GM19025 (cell line): Measurements from ENCODE around the gene PYGM.

Experiments used
- ATAC-seq: cut with Tn5 transposase; IDR thresholded peaks from one replicate; pipeline ENCODE4 v1.9.1; 2021; ENCODE audit warnings: mild to moderate bottlenecking, low read depth, moderate library complexity; ENCODE audit not compliant: unreplicated experiment

Gene PYGM

DNA sequence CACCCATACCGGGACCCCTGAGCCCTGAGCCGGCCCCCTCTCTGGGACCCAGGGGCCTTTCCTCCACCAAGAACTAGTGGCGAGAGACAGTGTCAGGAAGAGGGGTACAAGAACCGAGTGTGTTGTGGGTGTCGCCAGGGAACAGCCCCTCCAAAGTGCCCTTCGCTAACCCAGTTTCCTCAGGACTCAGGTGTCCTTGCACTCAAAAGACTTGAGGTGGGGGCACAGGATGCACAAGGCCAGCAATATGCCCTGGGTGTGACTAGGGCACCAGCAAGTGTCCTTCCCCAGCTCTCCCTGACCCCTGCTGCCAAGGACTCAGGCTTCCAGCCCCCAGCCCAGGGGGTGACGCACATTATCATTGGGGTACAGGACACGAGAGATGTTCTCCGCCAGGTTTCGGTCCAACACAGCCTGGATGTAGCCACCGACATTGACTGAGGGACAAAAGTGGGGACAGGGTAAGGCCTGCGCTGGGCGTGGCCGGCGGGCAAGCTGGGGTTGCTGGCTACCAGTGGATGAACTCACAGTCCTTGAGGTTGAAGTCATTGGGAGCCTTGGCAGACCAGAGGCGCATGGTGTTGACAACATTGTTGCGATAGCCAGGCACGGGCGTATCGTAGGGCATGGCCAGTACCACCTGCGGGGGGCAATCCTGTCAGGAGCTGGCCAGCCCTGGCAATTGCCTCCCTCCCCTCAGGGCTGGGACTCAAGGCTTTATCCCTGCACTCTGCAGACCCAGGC lies 4.7 kb downstream of the PYGM start:
- no peak for ATAC-seq

- ATAC-seq = no peak
Measured at GRCh38 chr11:64754124-64754918, 5.5 kb downstream of the PYGM start.

- ATAC-seq = no peak
Measured at GRCh38 chr11:64753380-64754123, 6.2 kb downstream of the PYGM start.

- ATAC-seq = no peak
Measured at GRCh38 chr11:64753019-64753379, 6.8 kb downstream of the PYGM start.

DNA sequence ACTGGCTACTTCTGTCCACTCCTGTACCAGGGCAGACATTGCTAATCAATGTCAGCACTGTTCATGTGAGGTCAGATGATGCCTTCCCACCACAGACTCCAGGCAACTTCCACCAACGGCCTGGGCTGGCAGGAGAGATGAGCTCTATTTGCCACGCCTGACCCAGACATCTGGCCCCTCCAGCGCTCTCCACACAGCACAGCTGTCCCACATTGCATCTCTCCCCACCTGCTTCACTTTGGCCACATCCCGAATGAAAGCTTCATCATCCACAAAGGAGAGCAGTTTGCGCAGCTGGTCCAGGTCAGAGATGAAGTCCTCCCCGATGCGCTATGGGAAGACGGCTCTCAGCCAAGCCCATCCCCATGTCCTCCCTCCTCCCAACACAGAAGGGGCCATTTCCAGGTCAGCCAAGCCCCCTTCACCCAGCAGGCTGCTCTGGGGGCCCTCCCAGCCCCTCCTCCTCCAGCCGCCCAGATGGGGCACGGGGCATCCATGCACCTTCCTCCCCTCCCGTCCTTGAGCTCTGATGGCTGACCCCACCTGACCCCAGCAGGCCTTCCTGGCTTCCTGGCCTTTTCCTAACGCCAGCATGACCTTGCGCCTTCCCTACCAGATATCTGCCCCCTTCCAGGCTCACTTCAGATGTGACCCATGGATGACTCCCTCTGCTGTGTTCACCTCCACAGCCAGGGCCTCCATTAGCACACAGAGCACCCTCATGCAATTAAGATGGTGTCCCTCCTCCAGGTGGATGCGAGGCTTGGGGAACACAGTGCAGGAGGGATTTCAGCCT lies 7.4 kb downstream of the PYGM start:
- ATAC-seq = no peak

GRCh38 chr11:64751580-64751979 lies 8.2 kb downstream of the PYGM start:
- ATAC-seq = no peak

GRCh38 chr11:64751136-64751535 lies 8.6 kb downstream of the PYGM start:
- ATAC-seq = no peak

DNA sequence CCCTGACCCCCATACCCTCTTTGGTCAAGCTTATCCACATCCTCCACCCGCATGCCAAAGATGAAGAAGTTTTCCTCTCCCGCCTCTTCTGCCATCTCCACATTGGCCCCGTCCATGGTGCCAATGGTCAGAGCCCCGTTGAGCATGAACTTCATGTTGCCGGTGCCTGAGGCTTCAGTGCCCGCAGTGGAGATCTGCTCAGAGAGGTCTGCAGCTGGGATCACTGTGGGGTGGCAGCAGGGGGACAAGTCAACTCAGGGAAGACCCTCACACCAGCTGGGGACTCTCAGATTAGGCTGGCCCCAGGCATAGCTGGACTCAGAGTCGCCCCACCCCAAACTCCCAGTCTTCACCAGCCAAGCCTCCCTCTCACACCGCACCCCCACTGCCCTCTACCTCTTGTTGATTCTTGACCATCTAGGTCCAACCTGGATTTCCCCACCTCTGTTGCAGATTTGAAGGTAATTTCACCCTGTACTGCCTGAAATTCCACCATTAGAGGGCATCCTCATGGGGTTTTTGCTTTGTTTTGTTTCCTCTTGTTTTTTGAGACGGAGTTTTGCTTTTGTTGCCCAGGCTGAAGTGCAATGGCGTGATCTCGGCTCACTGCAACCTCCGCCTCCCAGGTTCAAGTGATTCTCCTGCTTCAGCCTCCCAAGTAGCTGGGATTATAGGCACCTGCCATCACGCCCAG lies 9.3 kb downstream of the PYGM start:
- ATAC-seq = no peak

- ATAC-seq = no peak
Measured at GRCh38 chr11:64747961-64748665, 11.7 kb downstream of the PYGM start.

GRCh38 chr11:64746486-64746885 lies 13.3 kb downstream of the PYGM start:
- ATAC-seq = no peak

- ATAC-seq = no peak
Measured at GRCh38 chr11:64745521-64746328, 14.0 kb downstream of the PYGM start.

- no peak for ATAC-seq
Measured at GRCh38 chr11:64745189-64745520, 14.6 kb downstream of the PYGM start.

DNA sequence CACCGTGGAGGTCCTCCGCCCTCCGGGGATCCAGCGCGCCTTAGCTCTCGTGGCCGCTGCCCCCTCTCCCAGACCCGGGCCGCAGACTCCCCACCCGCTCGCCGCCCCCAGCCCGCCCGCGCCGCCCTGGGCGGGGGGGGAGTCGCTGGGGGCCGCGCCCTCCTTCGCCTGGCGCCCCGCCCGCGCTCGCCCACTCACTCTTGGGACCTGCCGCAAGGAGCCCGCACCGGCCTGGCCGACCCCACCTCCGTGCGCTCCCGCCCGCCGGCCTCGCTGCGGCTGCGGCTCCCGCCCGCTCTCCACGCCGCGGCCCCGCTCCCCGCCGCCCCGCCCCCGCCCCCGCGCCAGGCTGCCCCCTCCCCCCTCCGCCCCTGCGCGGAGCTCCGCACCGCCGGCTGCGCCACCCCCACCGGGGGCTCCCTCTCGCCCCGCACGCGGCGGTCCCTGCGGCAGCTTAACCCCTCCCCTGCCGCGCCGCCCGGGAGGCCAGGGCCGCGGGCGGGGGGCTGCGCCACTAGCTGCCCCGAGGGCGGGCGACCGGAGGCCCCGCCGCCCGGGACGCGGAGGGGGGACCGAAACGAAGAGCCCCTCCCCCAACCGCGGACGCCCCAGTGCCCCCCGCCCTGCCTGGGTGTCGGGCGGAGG lies 15.1 kb downstream of the PYGM start:
- ATAC-seq = no peak

DNA sequence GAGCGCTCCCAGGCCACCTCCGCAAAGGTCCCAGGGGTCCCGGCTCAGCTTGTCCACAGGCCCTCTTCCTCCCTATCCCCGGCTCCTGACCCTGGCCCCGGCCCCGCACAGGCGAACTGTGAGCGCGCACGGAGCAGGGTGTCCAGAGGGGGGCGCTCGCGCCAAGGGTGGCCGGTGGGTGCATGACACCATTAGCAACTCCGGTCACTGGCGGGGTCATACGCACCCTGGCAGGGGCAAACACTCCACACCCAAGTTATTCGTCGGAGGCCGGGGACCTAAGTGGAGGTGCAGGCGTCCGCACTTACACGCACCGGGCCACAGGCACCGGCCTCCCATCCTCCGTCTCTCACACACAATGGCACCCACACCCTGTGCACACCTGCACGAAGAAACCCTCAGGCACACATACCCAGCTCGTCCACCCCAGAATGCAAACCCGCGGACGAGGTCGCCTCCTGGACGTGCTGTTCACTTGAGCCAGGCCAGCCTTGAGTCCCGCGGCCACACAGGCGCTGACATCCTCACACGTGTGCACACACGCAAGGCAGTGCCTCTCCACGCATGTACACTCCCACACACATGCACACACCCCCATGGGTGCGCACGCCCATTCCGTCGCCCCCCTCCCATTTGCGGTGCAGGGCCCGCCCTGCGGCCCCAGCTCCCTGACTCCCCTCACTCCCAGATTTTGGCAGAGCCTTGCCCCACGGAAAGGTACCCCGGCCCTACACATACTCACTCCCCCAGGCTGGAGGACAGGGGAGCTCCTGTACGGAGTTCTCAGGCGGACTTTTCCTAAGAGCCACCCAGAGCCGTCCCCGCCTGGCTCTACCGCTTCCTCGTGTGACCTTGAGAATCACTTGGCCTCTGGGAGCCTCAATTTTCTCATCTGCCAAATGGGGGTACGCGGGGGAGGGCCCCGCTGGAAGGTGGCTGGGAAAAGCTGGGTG lies 15.9 kb downstream of the PYGM start, which contains the start of gene RASGRP2:
TSS of gene RASGRP2 (minus strand) at position 552 of the 953 bp plus-strand sequence. CDS start 1,276 bp downstream, outside the sequence.
- no peak for ATAC-seq

GRCh38 chr11:64742889-64743590 lies 16.7 kb downstream of the PYGM start:
- no peak for ATAC-seq
